ENCODE measurements around the gene FER.

GRCh38 chr5:108827131-108827530 is 79.4 kb downstream of the FER start:
- no peak for TF ChIP-seq CTCF (IDR thresholded peaks at IDR 0.05)
- TF ChIP-seq POLR2A (IDR thresholded peaks at IDR 0.05), result no peak
